ENCODE data around the gene SLC25A26.

DNA sequence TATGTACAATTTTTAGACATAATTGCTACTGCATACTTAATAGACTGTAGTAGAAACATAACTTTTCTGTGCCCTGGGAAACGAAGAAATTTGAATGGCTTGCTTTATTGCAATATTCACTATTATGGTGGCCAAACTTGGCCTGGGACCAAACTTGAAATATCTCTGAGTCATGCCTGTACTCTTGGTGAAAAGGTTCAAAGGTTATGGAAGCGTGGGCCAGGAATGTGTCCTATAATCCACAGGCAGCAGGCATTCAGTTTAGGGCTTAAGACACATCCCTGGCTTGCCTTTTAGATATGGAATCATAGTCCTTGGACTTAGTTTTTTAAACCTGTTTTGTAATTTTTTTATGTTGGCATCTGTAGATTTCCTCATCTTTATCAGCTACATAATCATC is 155.8 kb downstream of the SLC25A26 start:
- TF ChIP-seq POLR2A (IDR thresholded peaks at IDR 0.05) (no peak), EP300 (IDR thresholded peaks at IDR 0.05) (no peak), POLR2AphosphoS5 (IDR thresholded peaks at IDR 0.05) (peak in 3 of 4 donors; percentile 14 to 49 (median 48))
- TF ChIP-seq, protein P1, sequence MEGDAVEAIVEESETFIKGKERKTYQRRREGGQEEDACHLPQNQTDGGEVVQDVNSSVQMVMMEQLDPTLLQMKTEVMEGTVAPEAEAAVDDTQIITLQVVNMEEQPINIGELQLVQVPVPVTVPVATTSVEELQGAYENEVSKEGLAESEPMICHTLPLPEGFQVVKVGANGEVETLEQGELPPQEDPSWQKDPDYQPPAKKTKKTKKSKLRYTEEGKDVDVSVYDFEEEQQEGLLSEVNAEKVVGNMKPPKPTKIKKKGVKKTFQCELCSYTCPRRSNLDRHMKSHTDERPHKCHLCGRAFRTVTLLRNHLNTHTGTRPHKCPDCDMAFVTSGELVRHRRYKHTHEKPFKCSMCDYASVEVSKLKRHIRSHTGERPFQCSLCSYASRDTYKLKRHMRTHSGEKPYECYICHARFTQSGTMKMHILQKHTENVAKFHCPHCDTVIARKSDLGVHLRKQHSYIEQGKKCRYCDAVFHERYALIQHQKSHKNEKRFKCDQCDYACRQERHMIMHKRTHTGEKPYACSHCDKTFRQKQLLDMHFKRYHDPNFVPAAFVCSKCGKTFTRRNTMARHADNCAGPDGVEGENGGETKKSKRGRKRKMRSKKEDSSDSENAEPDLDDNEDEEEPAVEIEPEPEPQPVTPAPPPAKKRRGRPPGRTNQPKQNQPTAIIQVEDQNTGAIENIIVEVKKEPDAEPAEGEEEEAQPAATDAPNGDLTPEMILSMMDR (IDR thresholded peaks at IDR 0.05): no peak

Measured in sigmoid colon (tissue), 4 donors.